ENCODE results near the gene ALMS1. TPM values are rescaled to one million over a fixed set of nuclear protein-coding genes. Genes with fewer than 3 reads are reported as not detected.
"Not testable (repeated sequence)": the region's sequence is repeated elsewhere in the genome, so short reads cannot be mapped to it uniquely, and the experiment has no call there.

ALMS1 gene
- total RNA-seq, 1 donor from 2014 or later, result 28.2 TPM

DNA sequence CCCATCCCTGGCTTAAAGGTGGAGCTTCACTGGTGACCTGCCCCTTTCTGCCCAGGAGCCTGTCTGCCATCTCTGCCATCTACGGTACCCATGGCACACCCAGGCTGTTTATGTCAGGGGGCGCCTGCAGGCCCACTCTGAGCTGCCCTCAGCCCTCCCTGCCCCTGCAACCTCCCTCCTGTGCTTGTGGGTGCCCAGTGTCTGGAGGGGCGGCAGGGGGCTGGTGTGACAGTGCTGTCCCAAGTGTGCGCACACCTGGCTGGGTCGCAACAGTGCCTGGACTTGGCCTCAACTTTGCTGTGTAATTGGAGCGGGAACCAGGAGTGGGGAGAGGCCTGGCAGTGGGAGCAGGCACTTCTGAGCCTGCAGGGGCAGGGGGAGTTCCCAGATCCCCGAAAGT, 102.4 kb downstream of the ALMS1 start:
- intact Hi-C loops (cut with DNase I), result no loop called here
- ATAC-seq (no peak), DNase-seq (ENCODE audit: low spot score) (no peak)

DNA sequence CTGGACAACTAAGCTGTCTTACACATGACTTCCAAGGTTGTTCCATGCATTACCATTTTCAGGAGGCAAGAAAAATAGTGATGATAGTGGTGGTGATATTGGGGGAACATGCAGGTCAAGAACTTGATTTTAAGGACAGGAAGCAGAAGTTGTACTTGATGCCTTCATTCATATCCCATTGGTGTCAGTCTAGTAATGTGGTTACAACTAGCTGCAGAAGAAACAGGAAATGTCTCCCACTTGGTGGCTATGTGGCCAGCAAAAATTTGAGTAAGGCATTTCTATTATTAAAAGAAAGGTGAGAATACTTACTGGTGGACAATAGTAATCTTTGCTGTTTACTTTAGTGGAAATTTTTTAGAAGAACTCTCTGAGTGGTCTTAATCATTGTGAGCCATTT, 103.4 kb downstream of the ALMS1 start:
- no peak for ATAC-seq
- intact Hi-C loops (cut with DNase I), result no loop called here

DNA sequence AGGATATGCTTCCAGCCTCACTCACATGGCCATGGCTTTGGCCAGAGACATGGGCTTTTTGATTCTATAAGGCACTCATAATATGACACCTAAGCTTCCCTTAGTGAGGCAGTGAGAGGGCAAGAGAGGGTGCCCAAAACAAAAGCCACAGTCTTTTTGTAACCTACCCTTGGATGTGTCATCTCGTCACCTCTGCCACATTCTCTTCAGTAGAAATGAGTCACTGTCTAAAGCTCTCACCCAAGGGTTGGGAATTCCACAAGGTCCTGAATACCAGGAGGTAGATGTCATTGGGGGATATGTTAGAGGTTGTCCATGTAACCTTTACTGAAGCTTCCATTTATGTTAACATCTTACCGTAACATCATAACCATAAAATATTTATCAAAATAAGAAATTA, 108.4 kb downstream of the ALMS1 start:
- ATAC-seq (no peak), DNase-seq (ENCODE audit: low spot score) (no peak)
- intact Hi-C loops (cut with DNase I), result no loop called here

More for the DNA sequence above, 103.4 kb downstream of the ALMS1 start:
- DNase-seq (ENCODE audit: low spot score), result no peak

DNA sequence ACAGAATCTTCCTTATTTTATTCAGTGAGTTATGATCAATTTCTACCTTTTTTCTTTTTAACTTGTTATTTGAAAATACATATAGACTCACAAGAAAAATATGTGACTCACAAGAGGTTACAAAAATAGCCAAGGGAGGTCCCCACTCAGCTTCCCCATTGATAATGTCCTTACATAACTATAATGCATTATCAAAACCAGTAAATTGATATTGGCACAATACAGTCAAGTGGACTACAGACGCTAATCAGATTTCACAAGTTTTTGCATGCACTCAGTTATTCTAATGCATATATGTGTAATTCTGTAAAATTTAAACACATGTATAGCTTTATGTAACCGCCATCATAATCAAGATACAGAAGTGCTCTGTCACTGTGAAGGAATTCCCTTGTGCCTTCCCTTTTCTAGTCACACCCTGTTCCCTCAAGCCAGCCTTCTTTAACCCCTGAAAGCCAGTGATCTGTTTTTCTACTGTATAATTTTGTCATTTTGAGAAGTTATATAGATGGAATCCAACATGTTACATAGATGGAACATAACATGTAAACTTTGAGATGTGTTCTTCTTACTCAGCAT, 118.4 kb downstream of the ALMS1 start:
- ATAC-seq, result no peak
- intact Hi-C loops (cut with DNase I), result no loop called here
- no peak for DNase-seq (ENCODE audit: low spot score)

DNA sequence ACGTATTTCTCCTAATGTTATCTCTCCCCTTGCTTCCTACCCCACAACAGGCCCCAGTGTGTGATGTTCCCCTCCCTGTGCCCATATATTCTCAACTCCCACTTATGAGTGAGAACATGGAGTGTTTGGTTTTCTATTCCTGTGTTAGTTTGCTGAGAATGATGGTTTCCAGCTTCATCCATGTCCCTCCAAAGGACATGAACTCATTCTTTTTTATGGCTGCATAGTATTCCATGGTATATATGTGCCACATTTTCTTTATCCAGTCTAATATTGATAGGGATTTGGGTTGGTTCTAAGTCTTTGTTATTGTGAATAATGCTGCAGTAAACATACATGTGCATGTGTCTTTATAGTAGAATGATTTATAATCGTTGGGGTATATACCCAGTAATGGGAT, 119.2 kb downstream of the ALMS1 start:
- not testable (repeated sequence) for ATAC-seq; DNase-seq (ENCODE audit: low spot score)

DNA sequence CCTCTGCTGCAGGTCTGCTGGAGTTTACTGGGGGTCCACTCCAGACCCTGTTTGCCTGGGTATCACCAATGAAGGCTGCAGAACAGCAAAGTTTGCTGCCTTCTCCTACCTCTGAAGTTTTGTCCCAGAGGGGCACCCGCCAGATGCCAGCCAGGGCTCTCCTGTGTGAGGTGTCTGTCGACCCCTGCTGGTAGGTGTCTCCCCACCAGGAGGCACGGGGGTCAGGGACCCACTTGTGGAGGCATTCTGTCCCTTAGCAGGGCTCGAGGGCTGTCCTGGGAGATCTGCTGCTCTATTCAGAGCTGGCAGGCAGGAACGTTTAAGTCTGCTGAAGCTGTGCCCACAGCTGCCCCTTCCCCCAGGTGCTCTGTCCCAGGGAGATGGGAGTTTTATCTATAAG, 124.8 kb downstream of the ALMS1 start:
- ATAC-seq; DNase-seq (ENCODE audit: low spot score); intact Hi-C loops (cut with DNase I): not testable (repeated sequence)

More for the DNA sequence above, 119.2 kb downstream of the ALMS1 start:
- intact Hi-C loops (cut with DNase I), result not testable (repeated sequence)

DNA sequence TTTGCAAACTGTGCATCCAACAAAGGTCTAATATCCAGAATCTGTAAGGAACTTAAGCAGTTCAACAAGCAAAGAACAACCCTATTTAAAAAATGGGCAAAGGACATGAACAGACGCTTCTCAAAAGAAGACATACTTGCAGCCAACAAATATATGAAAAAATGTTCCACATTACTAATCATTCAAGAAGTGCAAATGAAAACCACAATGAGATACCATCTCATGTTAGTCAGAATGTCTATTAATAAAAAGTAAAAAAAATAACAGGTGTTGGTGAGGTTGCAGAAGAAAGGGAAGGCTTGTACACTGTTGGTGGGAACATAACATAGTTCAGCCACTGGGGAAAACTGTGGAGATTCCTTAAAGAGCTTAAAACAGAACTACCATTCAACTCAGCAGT, 130.4 kb downstream of the ALMS1 start:
- intact Hi-C loops (cut with DNase I), result no loop called here
- no peak for DNase-seq (ENCODE audit: low spot score)
- ATAC-seq, result no peak

DNA sequence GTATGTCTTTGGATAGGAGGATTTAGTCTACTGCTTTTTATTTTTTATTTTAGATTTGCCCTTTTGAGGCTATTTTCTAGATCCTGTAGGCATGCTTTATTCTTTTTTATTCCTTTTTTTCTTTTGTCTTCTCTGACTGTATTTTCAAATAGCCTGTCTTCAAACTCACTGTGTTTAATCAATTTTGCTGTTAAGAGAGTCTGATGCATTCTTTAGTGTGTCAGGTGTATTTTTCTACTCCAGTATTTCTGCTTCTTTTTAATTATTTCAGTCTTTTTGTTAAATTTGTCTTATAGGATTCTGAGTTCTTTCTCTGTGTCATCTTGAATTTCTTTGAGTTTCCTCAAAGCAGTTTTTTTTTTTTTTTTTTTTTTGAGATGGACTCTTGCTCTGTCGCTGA, 143.1 kb downstream of the ALMS1 start:
- intact Hi-C loops (cut with DNase I), result no loop called here
- ATAC-seq (no peak), DNase-seq (ENCODE audit: low spot score) (no peak)

DNA sequence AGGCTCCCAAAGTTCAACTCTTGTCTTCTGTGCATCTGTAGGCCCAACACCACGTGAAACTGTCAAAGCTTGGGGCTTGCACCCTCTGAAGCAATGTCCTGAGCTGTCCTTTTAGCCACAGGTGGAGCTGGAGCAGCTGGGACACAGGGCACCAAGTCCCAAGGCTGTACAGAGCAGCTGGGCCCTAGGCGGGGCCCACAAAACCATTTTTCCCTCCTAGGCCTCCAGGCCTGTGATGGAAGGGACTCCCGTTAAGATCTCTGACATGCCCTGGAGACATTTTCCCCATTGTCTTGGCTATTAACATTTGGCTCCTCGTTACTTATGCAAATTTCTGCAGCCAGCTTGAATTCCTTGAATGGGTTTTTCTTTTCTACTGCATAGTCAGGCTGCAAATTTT, 145.1 kb downstream of the ALMS1 start:
- DNase-seq (ENCODE audit: low spot score); ATAC-seq; intact Hi-C loops (cut with DNase I): not testable (repeated sequence)

DNA sequence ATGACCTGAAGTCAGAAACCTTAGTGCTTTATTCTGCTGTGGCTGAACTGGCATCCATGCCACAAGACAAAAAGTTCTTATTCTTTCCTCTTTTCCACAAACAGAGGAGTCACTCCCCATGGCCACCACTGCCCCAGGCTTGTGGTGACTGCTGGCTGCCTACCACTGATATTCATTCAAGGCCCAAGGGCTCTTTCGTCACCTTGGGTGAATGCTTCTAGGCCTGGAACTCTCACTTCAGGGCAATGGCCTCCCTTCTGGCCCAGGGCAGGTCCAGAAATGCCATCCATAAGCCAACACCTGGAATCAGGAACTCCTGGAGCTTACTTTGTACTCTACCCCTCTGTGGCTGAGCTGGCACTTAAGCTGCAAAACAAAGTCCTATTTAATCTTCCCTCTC, 146.7 kb downstream of the ALMS1 start:
- intact Hi-C loops (cut with DNase I), result no loop called here
- DNase-seq (ENCODE audit: low spot score), result no peak
- no peak for ATAC-seq

DNA sequence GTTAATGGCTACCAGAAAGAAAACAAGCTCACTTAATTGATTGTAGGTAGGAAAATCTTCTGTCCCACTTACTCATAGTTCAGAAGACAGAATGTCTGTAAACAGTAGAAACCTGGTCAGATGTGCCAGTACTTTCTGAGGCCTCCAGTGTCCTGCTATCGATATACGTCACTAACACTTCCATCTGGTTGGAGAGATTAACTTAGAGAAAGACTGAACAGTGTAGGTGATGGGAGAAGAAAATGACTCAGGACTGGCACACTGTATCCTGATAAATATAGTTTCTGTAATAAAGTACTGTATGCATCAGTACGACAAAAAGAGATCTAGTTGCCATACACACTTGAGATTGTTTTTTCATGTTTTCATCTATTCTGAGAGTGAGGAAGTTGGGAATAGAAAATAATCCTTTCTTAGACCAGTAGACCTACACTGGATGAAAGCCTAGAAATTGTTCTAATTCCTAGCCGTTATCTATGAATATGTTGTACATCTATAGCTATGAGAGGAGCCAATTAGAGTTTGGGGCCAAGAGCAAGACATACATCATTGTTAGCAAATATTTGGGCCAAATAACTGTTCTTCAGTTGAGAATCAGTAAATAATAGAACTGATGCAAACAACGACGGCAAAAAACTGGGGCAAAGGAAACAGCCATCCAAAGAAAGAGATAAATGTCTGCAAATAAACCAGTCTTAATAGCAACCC, 150.7 kb downstream of the ALMS1 start:
- DNase-seq (ENCODE audit: low spot score) (no peak), ATAC-seq (no peak)
- intact Hi-C loops (cut with DNase I), result no loop called here

DNA sequence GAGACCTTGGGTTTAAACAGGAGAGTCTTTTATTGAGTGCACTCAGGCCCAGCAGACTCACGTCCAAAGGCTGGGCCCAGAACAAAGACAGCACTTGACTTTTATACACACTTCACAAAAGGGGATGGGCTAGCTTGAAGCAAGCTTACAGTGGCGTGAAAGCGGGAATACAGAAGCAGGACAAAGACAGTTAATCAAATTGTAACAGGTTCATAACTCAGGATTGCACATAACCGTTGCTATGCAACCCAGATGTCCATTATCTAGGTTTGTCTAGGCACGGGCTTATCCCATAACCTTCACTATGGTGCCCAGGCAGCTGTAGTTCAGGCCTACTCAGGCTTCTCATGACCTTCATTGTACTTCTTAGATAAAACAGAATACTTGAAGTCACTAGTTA, 175.2 kb downstream of the ALMS1 start:
- not testable (repeated sequence) for ATAC-seq

DNA sequence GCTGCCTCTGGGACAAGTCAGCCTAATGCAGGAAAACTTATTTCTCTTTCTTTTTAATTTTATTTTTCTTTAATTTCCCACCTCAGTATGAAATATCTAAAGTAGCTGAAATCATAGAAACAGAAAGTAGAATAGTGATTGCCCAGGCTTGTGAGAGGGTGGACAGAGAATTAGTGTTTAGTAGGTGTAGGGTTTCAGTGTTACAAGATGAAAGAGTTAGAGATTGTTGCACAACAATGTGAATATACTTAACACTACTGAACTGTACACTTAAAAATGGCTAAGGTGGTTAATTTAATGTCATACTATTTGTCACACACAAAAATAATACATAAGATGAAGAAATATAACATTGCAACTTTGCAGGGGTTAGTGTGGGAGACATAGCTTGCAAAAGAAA, 175.8 kb downstream of the ALMS1 start:
- DNase-seq (ENCODE audit: low spot score) (no peak), ATAC-seq (no peak)
- intact Hi-C loops (cut with DNase I), result no loop called here

More for the DNA sequence above, 175.2 kb downstream of the ALMS1 start:
- DNase-seq (ENCODE audit: low spot score); intact Hi-C loops (cut with DNase I): not testable (repeated sequence)

DNA sequence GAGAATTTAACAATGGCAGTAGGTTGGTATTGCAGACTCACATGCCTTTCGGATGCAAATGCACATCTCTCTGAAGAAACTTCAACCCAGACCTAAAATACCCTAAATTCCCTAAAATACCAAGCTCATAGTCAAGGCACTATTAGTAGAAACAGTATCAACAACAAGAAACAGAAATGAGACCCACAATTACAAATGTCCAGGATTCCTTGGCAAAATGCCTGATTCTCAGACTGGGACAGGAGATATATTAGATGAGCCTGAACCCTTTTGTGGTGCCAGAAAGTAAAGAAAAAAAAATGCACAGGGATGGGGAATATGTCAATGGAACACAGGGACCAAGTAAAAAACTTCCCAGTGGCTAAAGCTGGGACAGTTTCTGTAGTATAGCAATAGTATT, 179.3 kb downstream of the ALMS1 start:
- DNase-seq (ENCODE audit: low spot score), result no peak
- no peak for ATAC-seq
- intact Hi-C loops (cut with DNase I), result no loop called here

DNA sequence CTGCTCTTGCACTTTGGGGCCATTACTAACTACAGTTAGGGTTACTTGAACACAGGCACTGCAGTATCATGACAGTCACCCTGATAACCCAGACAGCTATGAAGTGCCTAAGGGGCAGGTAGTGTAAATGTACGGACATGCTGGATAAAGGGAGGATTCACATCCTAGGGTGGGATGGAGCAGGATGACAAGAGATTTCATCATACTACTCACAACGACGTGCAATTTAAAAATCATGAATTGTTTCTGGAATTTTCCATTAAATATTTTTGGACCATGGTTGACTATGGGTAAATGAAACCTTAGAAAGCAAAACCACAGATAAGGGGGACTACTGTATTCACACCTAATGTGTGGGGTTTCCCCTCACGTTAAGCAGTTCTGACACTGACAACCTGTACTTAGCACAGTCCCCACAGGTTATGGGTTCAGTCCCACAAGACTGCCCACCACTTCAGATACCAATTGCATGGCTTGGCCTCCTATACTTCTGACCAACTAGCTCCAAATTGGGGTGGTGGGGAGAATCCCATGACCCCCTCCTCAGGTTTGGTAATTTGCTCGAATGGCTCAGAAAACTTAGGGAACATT, 180.7 kb downstream of the ALMS1 start:
- intact Hi-C loops (cut with DNase I), result no loop called here
- DNase-seq (ENCODE audit: low spot score), result no peak
- ATAC-seq, result no peak

DNA sequence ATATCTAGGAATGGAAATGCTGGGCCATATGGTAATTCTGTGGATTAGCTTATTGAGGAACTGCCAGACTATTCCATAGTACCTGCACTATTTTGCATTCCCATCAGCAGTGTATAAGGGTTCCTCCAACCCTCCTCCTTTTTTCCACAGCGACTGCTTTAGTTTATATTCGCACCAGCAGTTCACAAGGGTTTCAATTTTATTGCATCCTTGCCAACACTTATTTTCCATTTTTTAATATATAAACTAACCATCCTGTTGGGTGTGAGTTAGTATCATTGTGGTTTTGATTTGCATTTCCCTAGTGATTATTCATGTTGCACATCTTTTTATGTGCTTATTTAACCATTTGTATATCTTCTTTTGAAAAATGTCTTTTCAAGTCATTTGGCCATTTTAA, 189.6 kb downstream of the ALMS1 start:
- no peak for DNase-seq (ENCODE audit: low spot score)
- intact Hi-C loops (cut with DNase I), result no loop called here
- no peak for ATAC-seq

DNA sequence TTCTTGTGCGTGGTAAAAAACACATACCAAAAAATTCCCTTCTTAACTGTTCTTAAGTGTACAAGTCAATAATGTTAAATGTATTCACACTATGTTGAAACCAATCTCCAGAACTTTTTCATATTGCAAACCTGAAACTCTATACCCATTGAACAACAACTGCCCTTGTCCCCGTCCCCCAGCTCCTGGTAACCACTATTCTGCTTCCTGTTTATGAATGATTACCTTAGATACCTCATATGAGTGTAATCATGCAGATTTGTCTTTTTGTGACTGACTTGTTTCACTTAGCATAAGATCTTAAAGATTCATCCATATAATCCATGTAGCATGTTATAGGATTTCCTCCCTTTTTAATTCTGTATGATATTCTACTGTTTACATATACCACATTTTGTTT, 196.7 kb downstream of the ALMS1 start:
- intact Hi-C loops (cut with DNase I), result no loop called here
- DNase-seq (ENCODE audit: low spot score) (no peak), ATAC-seq (no peak)

DNA sequence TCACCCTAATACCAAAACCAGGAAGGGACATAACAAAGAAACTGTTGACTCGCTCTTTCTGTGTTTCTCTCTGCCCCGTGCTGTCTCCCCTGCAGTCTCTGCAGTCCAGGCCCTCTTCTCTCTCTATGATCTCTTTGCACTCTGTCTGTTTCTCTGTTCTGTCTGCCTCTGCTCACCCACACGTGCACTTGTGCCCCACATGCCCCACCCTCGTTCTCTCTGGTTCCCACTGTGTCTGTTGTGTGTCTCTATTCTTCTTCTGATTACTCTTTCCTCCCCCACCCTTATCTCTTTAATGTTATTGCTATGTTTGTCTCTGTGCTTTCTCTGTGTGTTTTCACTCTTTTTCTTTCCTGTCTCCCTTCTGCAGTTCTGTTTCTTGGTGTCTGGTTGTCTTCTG, 202.5 kb downstream of the ALMS1 start:
- no peak for DNase-seq (ENCODE audit: low spot score)
- ATAC-seq, result no peak
- intact Hi-C loops (cut with DNase I), result no loop called here

DNA sequence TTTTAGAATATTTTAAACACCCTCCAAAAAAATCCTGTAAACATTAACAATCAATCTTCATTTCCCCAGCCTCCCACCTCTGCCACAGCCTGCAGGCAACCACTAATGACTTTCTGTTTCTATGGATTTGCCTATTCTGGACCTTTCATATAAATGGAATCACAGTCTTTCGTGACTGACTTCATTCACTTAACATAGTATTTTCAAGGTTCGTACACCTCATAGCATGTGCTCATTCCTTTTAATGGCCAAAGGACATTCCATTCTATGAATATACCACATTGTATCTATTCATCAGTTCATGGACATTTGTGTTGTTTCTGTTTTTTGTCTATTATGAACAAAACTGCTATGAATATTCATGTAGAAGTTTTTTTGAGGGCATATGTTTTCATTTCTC, 208.0 kb downstream of the ALMS1 start:
- no peak for ATAC-seq
- intact Hi-C loops (cut with DNase I), result no loop called here

DNA sequence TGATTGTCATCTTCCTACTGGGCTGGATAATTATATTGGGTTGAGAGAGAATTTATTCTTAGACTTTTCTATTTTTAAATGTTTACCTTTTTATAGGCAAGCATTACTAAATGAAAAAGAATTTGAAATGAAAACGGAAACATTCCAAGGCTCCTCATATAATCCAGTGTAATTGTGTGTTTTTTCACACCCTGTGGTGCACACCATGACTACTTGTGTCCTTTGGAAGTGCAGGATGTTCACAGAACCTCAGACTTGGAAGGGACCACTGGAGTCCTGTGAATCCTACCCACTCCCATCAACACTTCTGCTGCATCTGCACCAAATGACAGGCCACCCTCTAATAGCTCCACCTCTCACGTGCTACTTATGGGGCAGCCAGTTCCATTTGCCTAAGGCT, 208.6 kb downstream of the ALMS1 start:
- ATAC-seq, result no peak
- no peak for DNase-seq (ENCODE audit: low spot score)
- intact Hi-C loops (cut with DNase I), result no loop called here

More for the DNA sequence above, 208.0 kb downstream of the ALMS1 start:
- no peak for DNase-seq (ENCODE audit: low spot score)

DNA sequence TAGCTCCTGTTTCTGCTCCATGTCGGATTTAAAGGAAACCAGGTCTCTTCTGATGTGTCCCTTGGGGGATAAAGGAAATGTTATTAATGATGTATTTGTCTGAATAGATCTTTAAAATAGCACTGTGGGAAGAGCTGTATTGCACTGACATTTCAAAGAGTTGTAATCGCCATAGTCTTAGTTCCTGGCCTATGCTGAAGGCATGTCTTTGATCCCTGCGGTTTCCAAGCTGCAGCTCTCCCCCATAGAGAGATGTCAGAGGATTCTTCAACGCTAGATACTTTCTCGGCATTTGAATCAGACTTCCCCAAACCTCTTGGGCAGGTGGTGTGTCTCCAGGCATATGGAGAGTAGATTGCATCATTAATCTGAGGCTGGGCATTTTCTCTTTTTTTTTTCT, 216.1 kb downstream of the ALMS1 start:
- ATAC-seq (no peak), DNase-seq (ENCODE audit: low spot score) (no peak)
- intact Hi-C loops (cut with DNase I), result no loop called here
